ENCODE results near the gene TBC1D10B.

GRCh38 chr16:30348113-30348512 lies 22.2 kb downstream of the TBC1D10B start:
- TF ChIP-seq CTCF (IDR thresholded peaks at IDR 0.05): no peak
- TF ChIP-seq ZFX (IDR thresholded peaks at IDR 0.05; ENCODE audit: borderline replicate concordance): no peak

Measured in 22Rv1 (cell line).